ENCODE results near the gene TPSD1. TPM values are rescaled to one million over a fixed set of nuclear protein-coding genes. Genes with fewer than 3 reads are reported as not detected.

The TPSD1 gene
- total RNA-seq, 1 experiment from 2014 or later, result 0.26 TPM

- CTCF ChIA-PET, result interaction anchor here (0.6 kb wide), 2 partner anchors 174 to 687 kb away, joined by 4 to 7 read pairs; no protein-coding TSS in a partner anchor
- POLR2A ChIA-PET, result no interaction called here
Measured at GRCh38 chr16:1211451-1212268, 44.2 kb upstream of the TPSD1 start.

DNA sequence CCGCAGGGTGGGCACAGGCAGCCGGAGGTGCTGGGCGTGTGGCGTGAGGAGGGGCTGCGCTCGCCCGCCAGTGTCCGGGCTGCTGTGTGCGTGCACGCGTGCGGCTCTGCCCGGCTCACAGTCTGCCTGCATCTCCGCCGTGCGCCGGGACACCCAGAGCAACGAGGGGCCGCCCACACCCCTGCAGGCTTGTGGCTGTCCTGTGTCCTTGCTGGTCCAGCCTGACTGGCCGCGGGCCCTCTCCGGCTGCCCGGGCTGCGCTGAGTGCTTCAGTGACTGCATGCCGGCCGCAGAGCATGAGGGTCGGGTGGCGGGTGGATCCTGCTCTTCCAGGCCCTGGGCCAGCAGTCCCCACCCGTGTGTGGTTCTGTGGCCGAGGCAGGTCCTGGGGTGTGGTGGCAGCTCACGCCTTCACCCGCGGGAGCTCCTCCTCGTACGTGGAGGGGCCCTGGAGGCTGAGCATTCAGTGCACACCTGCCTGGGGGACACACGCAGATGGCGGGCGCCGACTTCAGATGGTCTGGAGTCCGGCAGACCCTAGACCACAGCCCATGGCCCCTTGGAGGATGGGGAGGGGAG is 43.2 kb upstream of the TPSD1 start:
- no peak for TF ChIP-seq SIN3A (IDR thresholded peaks at IDR 0.05; ENCODE audit: borderline replicate concordance, insufficient read depth, low read depth, low read length)
- TF ChIP-seq, protein P1, sequence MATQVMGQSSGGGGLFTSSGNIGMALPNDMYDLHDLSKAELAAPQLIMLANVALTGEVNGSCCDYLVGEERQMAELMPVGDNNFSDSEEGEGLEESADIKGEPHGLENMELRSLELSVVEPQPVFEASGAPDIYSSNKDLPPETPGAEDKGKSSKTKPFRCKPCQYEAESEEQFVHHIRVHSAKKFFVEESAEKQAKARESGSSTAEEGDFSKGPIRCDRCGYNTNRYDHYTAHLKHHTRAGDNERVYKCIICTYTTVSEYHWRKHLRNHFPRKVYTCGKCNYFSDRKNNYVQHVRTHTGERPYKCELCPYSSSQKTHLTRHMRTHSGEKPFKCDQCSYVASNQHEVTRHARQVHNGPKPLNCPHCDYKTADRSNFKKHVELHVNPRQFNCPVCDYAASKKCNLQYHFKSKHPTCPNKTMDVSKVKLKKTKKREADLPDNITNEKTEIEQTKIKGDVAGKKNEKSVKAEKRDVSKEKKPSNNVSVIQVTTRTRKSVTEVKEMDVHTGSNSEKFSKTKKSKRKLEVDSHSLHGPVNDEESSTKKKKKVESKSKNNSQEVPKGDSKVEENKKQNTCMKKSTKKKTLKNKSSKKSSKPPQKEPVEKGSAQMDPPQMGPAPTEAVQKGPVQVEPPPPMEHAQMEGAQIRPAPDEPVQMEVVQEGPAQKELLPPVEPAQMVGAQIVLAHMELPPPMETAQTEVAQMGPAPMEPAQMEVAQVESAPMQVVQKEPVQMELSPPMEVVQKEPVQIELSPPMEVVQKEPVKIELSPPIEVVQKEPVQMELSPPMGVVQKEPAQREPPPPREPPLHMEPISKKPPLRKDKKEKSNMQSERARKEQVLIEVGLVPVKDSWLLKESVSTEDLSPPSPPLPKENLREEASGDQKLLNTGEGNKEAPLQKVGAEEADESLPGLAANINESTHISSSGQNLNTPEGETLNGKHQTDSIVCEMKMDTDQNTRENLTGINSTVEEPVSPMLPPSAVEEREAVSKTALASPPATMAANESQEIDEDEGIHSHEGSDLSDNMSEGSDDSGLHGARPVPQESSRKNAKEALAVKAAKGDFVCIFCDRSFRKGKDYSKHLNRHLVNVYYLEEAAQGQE (IDR thresholded peaks at IDR 0.05; ENCODE audit: insufficient read depth in 1 of 2, low read depth in 2 of 2, low read length in 1 of 2), result no peak
- TF ChIP-seq POLR2AphosphoS5 (IDR thresholded peaks at IDR 0.05; ENCODE audit: low read depth, low read length), result no peak
- no peak for TF ChIP-seq TCF7L2 (IDR thresholded peaks at IDR 0.05; ENCODE audit: low read depth, low read length)
- TF ChIP-seq, protein P2, sequence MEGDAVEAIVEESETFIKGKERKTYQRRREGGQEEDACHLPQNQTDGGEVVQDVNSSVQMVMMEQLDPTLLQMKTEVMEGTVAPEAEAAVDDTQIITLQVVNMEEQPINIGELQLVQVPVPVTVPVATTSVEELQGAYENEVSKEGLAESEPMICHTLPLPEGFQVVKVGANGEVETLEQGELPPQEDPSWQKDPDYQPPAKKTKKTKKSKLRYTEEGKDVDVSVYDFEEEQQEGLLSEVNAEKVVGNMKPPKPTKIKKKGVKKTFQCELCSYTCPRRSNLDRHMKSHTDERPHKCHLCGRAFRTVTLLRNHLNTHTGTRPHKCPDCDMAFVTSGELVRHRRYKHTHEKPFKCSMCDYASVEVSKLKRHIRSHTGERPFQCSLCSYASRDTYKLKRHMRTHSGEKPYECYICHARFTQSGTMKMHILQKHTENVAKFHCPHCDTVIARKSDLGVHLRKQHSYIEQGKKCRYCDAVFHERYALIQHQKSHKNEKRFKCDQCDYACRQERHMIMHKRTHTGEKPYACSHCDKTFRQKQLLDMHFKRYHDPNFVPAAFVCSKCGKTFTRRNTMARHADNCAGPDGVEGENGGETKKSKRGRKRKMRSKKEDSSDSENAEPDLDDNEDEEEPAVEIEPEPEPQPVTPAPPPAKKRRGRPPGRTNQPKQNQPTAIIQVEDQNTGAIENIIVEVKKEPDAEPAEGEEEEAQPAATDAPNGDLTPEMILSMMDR (IDR thresholded peaks at IDR 0.05), result no peak
- Histone ChIP-seq H3K4me1 (ENCODE audit: control insufficient read depth, insufficient read depth, low read length) (no peaks in the 10 kb centered on the region), H3K9me3 (ENCODE audit: control insufficient read depth, insufficient read depth, low read depth, low read length) (no peaks in the 10 kb centered on the region), H3K4me3 (ENCODE audit: low read depth in 2 of 2, low read length in 2 of 2) (no peak overlapping the region), H3K27me3 (ENCODE audit: control insufficient read depth, insufficient read depth, low read length) (no peaks in the 10 kb centered on the region), H3K27ac (ENCODE audit: low read length) (no peak overlapping the region), H3K36me3 (ENCODE audit: control insufficient read depth, insufficient read depth, low read length) (no peaks in the 10 kb centered on the region; the same call in 1 of the 2 replicates)
- no peak for ATAC-seq
- intact Hi-C loops (cut with micrococcal nuclease; ENCODE audit: unreplicated experiment) (no loop called here), in situ Hi-C loops (cut with HindIII; ENCODE audit: low pct_unique_long_range_greater_than_20kb, low sequenced_read_pairs) (no loop called here)
- CTCF ChIA-PET, result no interaction called here
- POLR2A ChIA-PET, result no interaction called here
- BruUV-seq (replicated peaks), result no TSS peak
- DNase-seq (ENCODE audit: low read depth, low spot score), result no peak

More at GRCh38 chr16:1211451-1212268, 44.2 kb upstream of the TPSD1 start:
- Histone ChIP-seq H3K4me3 (ENCODE audit: low read depth in 2 of 2, low read length in 2 of 2) (no peak overlapping the region), H3K27ac (ENCODE audit: low read length) (no peak overlapping the region), H3K9me3 (ENCODE audit: control insufficient read depth, insufficient read depth, low read depth, low read length) (no peaks in the 10 kb centered on the region), H3K27me3 (ENCODE audit: control insufficient read depth, insufficient read depth, low read length) (no peaks in the 10 kb centered on the region), H3K4me1 (ENCODE audit: control insufficient read depth, insufficient read depth, low read length) (no peaks in the 10 kb centered on the region), H3K36me3 (ENCODE audit: control insufficient read depth, insufficient read depth, low read length) (no peaks in the 10 kb centered on the region; the same call in 1 of the 2 replicates)
- no peak for TF ChIP-seq SIN3A (IDR thresholded peaks at IDR 0.05; ENCODE audit: borderline replicate concordance, insufficient read depth, low read depth, low read length)
- TF ChIP-seq, protein P2 (IDR thresholded peaks at IDR 0.05), result no peak
- TF ChIP-seq TCF7L2 (IDR thresholded peaks at IDR 0.05; ENCODE audit: low read depth, low read length), result no peak
- no peak for TF ChIP-seq POLR2AphosphoS5 (IDR thresholded peaks at IDR 0.05; ENCODE audit: low read depth, low read length)
- TF ChIP-seq, protein P1 (IDR thresholded peaks at IDR 0.05; ENCODE audit: insufficient read depth in 1 of 2, low read depth in 2 of 2, low read length in 1 of 2), result no peak
- no peak for DNase-seq (ENCODE audit: low read depth, low spot score)
- no peak for ATAC-seq
- intact Hi-C loops (cut with micrococcal nuclease; ENCODE audit: unreplicated experiment), result no loop called here
- BruUV-seq (replicated peaks), result no TSS peak
- in situ Hi-C loops (cut with HindIII; ENCODE audit: low pct_unique_long_range_greater_than_20kb, low sequenced_read_pairs), result no loop called here

Data from Panc1 (cell line).